Parathyroid adenoma (tissue), 2 donors: ENCODE results near the gene LARP4B.
A peak's percentile ranks its signal among the peaks of the same experiment; 100 is the strongest.

Experiments used
- H2AFZ ChIP-seq: fragments of 300-600 bp; sonication (generic); one replicate; pipeline ENCODE4 v1.7.0; 2017; ENCODE audit warnings: antibody characterized with exemption, mild to moderate bottlenecking
- H3K27ac ChIP-seq: fragments of 300-600 bp; sonication (generic); one replicate; pipeline ENCODE4 v1.7.0; 2017
- H3K27me3 ChIP-seq: fragments of 300-600 bp; sonication (generic); one replicate; pipeline ENCODE4 v1.7.0; 2017; ENCODE audit warnings: low read length; ENCODE audit not compliant: control insufficient read depth, insufficient read depth
- H3K36me3 ChIP-seq: fragments of 300-600 bp; sonication (generic); one replicate; pipeline ENCODE4 v1.7.0; 2017; ENCODE audit warnings: low read length; ENCODE audit not compliant: control insufficient read depth, insufficient read depth
- H3K4me1 ChIP-seq: fragments of 300-600 bp; sonication (generic); one replicate; pipeline ENCODE4 v1.7.0; 2017; ENCODE audit warnings: control low read depth
- H3K4me2 ChIP-seq: fragments of 300-600 bp; sonication (generic); one replicate; pipeline ENCODE4 v1.7.0; 2017; ENCODE audit warnings: low read length
- H3K4me3 ChIP-seq: fragments of 300-600 bp; sonication (generic); one replicate; pipeline ENCODE4 v1.7.0; 2017; ENCODE audit warnings: low read depth, low read length
- H3K79me2 ChIP-seq: fragments of 300-600 bp; sonication (generic); one replicate; pipeline ENCODE4 v1.7.0; 2017; ENCODE audit warnings: control low read depth
- H3K9ac ChIP-seq: fragments of 300-600 bp; sonication (generic); one replicate; pipeline ENCODE4 v1.7.0; 2017; ENCODE audit warnings: mild to moderate bottlenecking
- H3K9me3 ChIP-seq: fragments of 300-600 bp; sonication (generic); one replicate; pipeline ENCODE4 v1.7.0; 2017; ENCODE audit warnings: low read length; ENCODE audit not compliant: control insufficient read depth
- CTCF ChIP-seq: fragments of 300-600 bp; sonication (generic); IDR thresholded peaks from one replicate; pipeline ENCODE4 v1.7.0; 2017; ENCODE audit warnings: antibody characterized with exemption, mild to moderate bottlenecking
- donor health status: primary hyperparathyroidism.

LARP4B gene

DNA sequence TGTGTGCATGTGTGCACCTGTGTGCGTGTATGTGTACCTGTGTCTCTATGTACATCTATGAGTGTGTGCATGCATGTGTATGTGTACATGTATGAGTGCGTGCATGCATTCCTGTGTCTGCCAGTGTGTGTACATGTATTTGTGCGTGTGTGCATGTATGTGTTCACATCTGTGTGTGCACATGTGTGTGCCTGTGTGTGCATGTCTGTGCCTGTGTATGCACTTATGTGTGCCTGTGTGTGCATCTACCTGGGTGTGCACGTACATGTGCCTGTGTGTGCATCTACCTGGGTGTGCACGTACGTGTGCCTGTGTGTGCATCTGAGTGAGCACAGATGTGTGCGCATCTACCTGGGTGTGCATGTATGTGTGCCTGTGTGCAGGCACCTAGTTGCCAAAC, 139.9 kb downstream of the LARP4B start:
- Histone ChIP-seq H3K4me3 (no peak overlapping the region), H3K9ac (no peak overlapping the region), H3K27ac (no peak overlapping the region), H3K27me3 (no peaks in the 10 kb centered on the region), H3K4me1 (peaks cover 2% of the 10 kb centered on the region), H3K9me3 (no peaks in the 10 kb centered on the region), H3K79me2 (no peaks in the 10 kb centered on the region), H3K36me3 (no peaks in the 10 kb centered on the region), H2AFZ (no peak overlapping the region), H3K4me2 (no peak overlapping the region)
- TF ChIP-seq CTCF, result no peak

GRCh38 chr10:790821-791551, 140.5 kb downstream of the LARP4B start:
- Histone ChIP-seq H3K4me2 (no peak overlapping the region), H3K27ac (no peak overlapping the region), H3K27me3 (no peaks in the 10 kb centered on the region), H3K9ac (no peak overlapping the region), H3K4me1 (peaks cover 2% of the 10 kb centered on the region), H3K4me3 (no peak overlapping the region), H3K9me3 (no peaks in the 10 kb centered on the region), H3K79me2 (no peaks in the 10 kb centered on the region), H2AFZ (no peak overlapping the region), H3K36me3 (no peaks in the 10 kb centered on the region)
- TF ChIP-seq CTCF, result no peak

- Histone ChIP-seq H3K27ac (no peak overlapping the region), H3K36me3 (no peaks in the 10 kb centered on the region), H3K4me1 (peaks cover 2% of the 10 kb centered on the region), H3K9ac (no peak overlapping the region), H3K4me2 (no peak overlapping the region), H2AFZ (peak overlapping the region; percentile 85), H3K9me3 (no peaks in the 10 kb centered on the region), H3K79me2 (no peaks in the 10 kb centered on the region), H3K4me3 (no peak overlapping the region), H3K27me3 (no peaks in the 10 kb centered on the region)
- TF ChIP-seq CTCF, result no peak
These were observed 141.4 kb downstream of the LARP4B start for GRCh38 chr10:789831-790701.

DNA sequence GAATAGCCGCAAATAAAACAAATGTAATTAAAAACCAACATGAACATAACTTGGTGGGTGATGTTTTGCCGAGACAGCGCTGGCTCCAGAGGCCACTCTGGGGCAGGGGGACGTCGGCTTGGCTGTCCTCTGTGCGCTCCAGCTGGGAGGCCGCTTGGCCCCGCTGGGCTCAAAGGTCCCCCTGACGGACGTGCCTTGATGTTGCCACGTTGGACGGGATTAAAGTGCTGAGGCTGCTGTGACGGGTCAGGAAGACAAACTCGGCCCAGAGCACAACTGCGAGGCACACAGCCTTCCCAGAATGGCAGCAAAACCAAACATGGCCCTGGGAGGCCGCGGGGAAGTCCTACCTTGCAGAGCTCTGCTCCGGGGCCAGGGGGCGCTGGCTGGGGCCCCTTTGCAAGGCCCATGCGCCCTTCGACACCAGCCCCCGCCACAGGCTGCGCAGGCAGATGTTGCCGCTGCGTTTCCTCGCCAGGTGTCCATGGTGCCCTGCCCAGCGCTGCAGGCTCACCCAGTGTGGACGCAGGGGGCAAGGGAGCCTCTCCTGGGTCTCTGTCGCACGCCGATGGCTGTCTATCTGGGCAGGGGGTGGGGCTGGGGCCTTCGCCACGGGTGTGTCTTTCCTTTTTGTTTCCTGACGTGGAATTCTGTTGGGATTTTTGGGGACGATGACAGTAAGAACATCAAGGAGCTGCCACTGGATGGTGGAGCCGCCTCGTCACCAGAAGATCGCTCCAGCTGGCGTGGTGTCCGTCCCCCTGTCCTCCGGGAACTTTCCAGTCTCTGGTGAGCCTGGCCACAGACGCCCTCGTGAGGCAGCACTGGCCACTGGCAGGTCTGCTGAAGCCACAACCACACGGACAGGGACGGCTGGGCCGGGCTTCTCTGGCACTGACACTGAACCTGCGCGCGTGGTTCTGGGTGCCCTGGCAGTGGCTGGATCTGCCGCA, 142.4 kb downstream of the LARP4B start:
- Histone ChIP-seq H3K4me3 (no peak overlapping the region), H3K4me2 (peak overlapping the region; percentile 44), H2AFZ (peak overlapping the region; percentile 85), H3K27me3 (no peaks in the 10 kb centered on the region), H3K4me1 (peaks cover 2% of the 10 kb centered on the region), H3K27ac (no peak overlapping the region), H3K36me3 (no peaks in the 10 kb centered on the region), H3K9me3 (no peaks in the 10 kb centered on the region), H3K9ac (no peak overlapping the region), H3K79me2 (no peaks in the 10 kb centered on the region)
- peak; percentile 77 for TF ChIP-seq CTCF
